Neural progenitor cell (in vitro differentiated cells): ENCODE data around the gene BAIAP2.

Experiments
- CTCF ChIP-seq: fragments of 200-600 bp; sonication (generic); IDR thresholded peaks from 2 replicates; pipeline ENCODE4 v1.5.1; 2017; ENCODE audit warnings: antibody characterized with exemption, mild to moderate bottlenecking
- EZH2 ChIP-seq: fragments of 200-600 bp; sonication (generic); IDR thresholded peaks from 2 replicates; pipeline ENCODE4 v1.6.1; 2017; ENCODE audit warnings: antibody characterized with exemption, mild to moderate bottlenecking, moderate library complexity
- EZH2phosphoT487 ChIP-seq: fragments of 200-600 bp; sonication (generic); IDR thresholded peaks from 2 replicates; pipeline ENCODE4 v1.6.1; 2017; ENCODE audit warnings: antibody characterized with exemption

DNA sequence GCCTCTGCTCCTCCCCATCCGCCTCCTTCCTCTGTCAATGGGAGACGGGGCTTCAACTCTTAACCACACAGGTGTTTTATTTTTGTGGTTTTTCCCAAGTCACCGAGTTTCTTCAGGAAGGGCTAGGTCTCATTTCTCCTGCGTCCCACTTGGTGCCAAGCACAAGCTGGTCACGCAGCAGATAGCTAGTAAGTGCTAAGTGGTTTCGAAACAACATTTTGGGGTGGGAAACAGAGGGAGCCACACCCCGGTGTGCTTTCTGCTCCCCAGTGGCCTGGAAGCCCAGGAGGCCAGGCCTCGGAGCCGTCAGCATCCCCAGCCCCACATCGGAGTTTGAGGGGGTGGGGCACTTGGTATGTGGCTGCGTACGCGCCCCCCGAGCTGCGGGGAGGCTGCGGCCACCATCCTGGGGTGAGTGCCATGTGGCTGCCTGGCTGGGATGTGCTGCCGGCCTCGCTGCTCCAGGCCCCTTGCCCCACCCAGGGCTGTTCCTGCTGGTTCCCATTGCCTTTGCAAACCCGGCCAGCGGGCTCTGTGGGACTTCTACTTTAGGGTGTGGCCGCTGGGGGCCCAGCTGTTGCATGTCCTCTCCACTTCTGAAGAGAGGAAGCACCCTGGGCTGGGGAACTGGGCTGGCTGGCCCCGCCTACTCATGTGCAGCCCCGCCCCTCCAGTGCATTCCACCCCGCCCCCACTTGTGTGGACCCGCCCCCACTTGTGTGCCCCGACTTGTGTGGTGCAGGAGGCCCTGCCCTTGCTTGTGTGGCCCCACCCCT lies 55.6 kb downstream of the BAIAP2 start:
- no peak for TF ChIP-seq EZH2
- TF ChIP-seq CTCF = no peak
- TF ChIP-seq EZH2phosphoT487 = no peak
